Kidney (tissue), 14 donors: ENCODE measurements around the gene MASP1. TPM values are rescaled to one million over a fixed set of nuclear protein-coding genes. Genes with fewer than 3 reads are reported as not detected.
"Not testable (repeated sequence)": the region's sequence is repeated elsewhere in the genome, so short reads cannot be mapped to it uniquely, and the experiment has no call there.

Experiments used
- DNase-seq, 5 donors: peaks; one replicate each; pipeline ENCODE4 v3.0.0-alpha.2; 2013 to 2020
- FAIRE-seq: peaks from 2 replicates; lab custom pipeline; 2012; peaks lifted over from hg19 to GRCh38; lab: Jason Lieb, UNC
- H3K27ac ChIP-seq, 2 donors: one replicate each; pipeline ENCODE4 v1.7.0; 2013; ENCODE audit warnings: low read depth in 2 of 2, low read length in 2 of 2, inconsistent platforms in 1 of 2
- H3K27me3 ChIP-seq: one replicate; pipeline ENCODE4 v1.7.1; 2013; ENCODE audit warnings: low read length, inconsistent platforms; ENCODE audit not compliant: control insufficient read depth, insufficient read depth
- H3K36me3 ChIP-seq, 3 donors: one replicate each; pipeline versions ENCODE4 v1.7.0 to v1.7.1; 2013; ENCODE audit warnings: low read length in 3 of 3, control low read depth in 1 of 3, inconsistent platforms in 1 of 3; ENCODE audit not compliant: insufficient read depth in 3 of 3, control insufficient read depth in 2 of 3
- H3K4me1 ChIP-seq, 3 donors: one replicate each; pipeline versions ENCODE4 v1.7.0 to v1.7.1; 2013; ENCODE audit warnings: low read length in 3 of 3, inconsistent platforms in 1 of 3, low read depth in 1 of 3; ENCODE audit not compliant: control insufficient read depth in 2 of 3, insufficient read depth in 2 of 3
- H3K4me3 ChIP-seq, 3 donors: one replicate each; pipeline versions ENCODE4 v1.7.0 to v1.8.1; 2013; ENCODE audit warnings: low read length in 3 of 3, control low read depth in 1 of 3, inconsistent platforms in 1 of 3
- H3K9ac ChIP-seq, 3 donors: one replicate each; pipeline versions ENCODE4 v1.7.0 to v1.7.1; 2013; ENCODE audit warnings: low read length in 3 of 3, control low read depth in 1 of 3, inconsistent platforms in 1 of 3
- H3K9me3 ChIP-seq, 3 donors: one replicate each; pipeline versions ENCODE4 v1.7.0 to v1.7.1; 2013; ENCODE audit warnings: low read length in 3 of 3, control low read depth in 1 of 3, inconsistent platforms in 1 of 3; ENCODE audit not compliant: control insufficient read depth in 2 of 3, insufficient read depth in 1 of 3
- intact Hi-C: fragments of 100-400 bp; cut with DNase I; formaldehyde crosslinking; loops from one replicate; pipeline ENCODE4 v1.11.1; 2022
- polyA plus RNA-seq: library from polyadenylated mRNA; stranded (reverse); fragments of 350-450 nt; fragmentation: Illumina TruSeq; extraction: RNeasy Lipid Tissue Mini Kit (QIAGEN cat#74804); gene quantifications from one replicate; pipeline ENCODE4 v1.2.3, GENCODE V29; 2014; ENCODE audit warnings: low read depth, low replicate concordance; ENCODE audit not compliant: insufficient read depth
- total RNA-seq: library from RNA; stranded (reverse); fragmentation: NEBNext Ultra II Directional; extraction: Animal tissue kit (Norgen Biotek cat#: 25700); gene quantifications from one replicate; pipeline ENCODE4 v1.2.1, GENCODE V29; 2021
- TF ChIP-seq, protein P1 (sequence below): IDR thresholded peaks from 3 replicates; pipeline ENCODE4 v1.5.1; 2012; ENCODE audit warnings: mild to moderate bottlenecking, moderate library complexity, borderline replicate concordance; ENCODE audit not compliant: insufficient read depth; ENCODE audit errors: extremely low read depth
- donor health status: control.
- donor health status: control.
- donor health status: control.
- donor health status: control.
- donor health status: control.
- donor health status: DM: yes; HTN: yes; CAD: no.
- donor health status: Normal renal cell carcinoma (clear cell type).

The MASP1 gene
- total and polyA plus RNA-seq, 2 donors from 2014 or later = 2.8 to 4.8 TPM

DNA sequence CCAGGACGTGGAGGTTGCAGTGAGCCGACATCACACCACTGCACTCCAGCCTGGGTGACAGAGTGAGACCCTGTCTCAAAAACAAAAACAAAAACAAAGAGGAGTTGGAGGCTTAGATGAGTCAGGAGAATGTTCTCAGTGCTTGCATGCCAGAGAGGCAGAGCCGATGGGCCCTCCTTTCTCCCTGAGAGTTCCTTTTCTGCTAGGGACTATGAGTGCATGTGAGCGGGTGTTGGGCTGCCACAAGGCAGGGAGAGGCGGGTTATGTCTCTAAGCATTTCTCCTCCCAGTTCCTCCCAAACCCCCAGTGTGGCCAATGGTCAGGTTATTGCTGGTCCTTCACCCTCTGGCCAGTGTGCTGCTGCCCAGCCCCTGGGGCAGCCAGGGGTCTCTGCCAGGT lies 49.1 kb downstream of the MASP1 start:
- DNase-seq (no peak), FAIRE-seq (no peak)
- no peak overlapping the region for H3K9ac ChIP-seq
- no peaks in the 10 kb centered on the region for H3K4me1 ChIP-seq
- no peaks in the 10 kb centered on the region for H3K36me3 ChIP-seq
- TF ChIP-seq, protein P1, sequence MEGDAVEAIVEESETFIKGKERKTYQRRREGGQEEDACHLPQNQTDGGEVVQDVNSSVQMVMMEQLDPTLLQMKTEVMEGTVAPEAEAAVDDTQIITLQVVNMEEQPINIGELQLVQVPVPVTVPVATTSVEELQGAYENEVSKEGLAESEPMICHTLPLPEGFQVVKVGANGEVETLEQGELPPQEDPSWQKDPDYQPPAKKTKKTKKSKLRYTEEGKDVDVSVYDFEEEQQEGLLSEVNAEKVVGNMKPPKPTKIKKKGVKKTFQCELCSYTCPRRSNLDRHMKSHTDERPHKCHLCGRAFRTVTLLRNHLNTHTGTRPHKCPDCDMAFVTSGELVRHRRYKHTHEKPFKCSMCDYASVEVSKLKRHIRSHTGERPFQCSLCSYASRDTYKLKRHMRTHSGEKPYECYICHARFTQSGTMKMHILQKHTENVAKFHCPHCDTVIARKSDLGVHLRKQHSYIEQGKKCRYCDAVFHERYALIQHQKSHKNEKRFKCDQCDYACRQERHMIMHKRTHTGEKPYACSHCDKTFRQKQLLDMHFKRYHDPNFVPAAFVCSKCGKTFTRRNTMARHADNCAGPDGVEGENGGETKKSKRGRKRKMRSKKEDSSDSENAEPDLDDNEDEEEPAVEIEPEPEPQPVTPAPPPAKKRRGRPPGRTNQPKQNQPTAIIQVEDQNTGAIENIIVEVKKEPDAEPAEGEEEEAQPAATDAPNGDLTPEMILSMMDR = no peak
- no peak overlapping the region for H3K27ac ChIP-seq
- no peaks in the 10 kb centered on the region for H3K27me3 ChIP-seq
- H3K9me3 ChIP-seq = no peaks in the 10 kb centered on the region
- intact Hi-C loops = no loop called here
- no peak overlapping the region for H3K4me3 ChIP-seq

DNA sequence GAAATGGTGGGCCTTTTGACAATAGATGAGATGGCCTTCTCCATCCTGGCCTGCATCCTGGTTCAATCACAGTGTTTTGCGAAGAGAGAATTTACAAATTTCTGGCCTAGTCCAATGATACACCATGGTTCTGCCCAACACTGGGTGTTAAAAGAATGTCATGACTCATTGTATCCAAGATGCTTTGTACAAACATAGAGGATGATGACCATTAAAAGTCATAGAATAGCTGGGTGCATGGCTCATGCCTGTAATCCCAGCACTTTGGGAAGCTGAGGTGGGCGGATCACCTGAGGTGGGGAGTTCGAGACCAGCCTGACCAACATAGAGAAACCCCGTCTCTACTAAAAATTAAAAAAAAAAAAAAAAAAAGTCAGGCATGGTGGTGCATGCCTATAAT lies 52.7 kb downstream of the MASP1 start:
- H3K4me1 ChIP-seq, FAIRE-seq, H3K27me3 ChIP-seq, H3K9ac ChIP-seq, DNase-seq, H3K36me3 ChIP-seq, H3K9me3 ChIP-seq, intact Hi-C loops, H3K4me3 ChIP-seq, H3K27ac ChIP-seq: not testable (repeated sequence)

DNA sequence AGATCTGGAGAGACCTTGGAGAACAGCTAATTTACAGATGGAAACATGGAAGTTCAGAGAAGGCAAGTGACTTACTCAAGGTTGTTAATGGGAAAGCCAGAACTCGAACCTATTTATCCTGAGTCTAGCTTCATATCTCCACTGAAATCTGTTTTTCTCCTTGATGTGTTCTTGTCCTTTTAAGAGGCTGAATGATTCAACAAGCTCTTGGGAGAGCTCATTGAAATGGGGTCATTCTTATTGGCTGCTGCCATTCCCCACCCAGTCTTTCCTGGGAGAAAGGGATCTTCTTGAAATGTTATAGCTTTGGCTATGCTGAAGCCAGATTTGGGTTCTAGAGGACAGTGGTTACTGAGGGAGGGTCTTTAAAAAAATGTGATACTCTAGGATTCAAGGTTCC lies 53.3 kb downstream of the MASP1 start:
- FAIRE-seq (no peak), DNase-seq (no peak)
- H3K27ac ChIP-seq = no peak overlapping the region

DNA sequence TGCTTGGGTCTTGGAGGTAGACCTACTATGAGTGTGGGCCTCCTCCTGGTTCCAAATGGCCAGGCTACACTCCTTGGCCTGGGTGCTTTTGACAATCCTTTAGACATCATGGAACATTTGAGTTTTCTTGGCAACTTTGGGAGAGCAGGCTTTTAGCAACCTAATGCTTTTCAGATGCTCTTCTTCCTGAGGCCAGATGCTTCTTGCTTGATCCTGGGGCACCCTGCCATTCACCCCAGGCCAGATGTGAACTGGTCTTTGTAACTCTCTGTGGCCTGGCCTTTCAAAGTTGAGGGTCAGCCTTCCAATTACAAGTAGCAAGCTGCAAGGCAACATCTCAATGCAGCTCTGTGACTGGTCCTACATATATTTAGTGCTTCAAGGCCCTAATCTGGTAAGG lies 53.8 kb downstream of the MASP1 start:
- TF ChIP-seq, protein P1 = no peak
- Histone ChIP-seq H3K9me3 (no peaks in the 10 kb centered on the region), H3K4me1 (no peaks in the 10 kb centered on the region), H3K9ac (no peak overlapping the region), H3K4me3 (no peak overlapping the region), H3K36me3 (no peaks in the 10 kb centered on the region), H3K27me3 (no peaks in the 10 kb centered on the region), H3K27ac (no peak overlapping the region)
- DNase-seq = no peak
- intact Hi-C loops = no loop called here
- no peak for FAIRE-seq

More for the DNA sequence above, 53.3 kb downstream of the MASP1 start:
- no peak overlapping the region for H3K9ac ChIP-seq
- intact Hi-C loops = no loop called here
- no peaks in the 10 kb centered on the region for H3K9me3 ChIP-seq
- H3K27me3 ChIP-seq = no peaks in the 10 kb centered on the region
- H3K4me1 ChIP-seq = no peaks in the 10 kb centered on the region
- H3K36me3 ChIP-seq = no peaks in the 10 kb centered on the region
- H3K4me3 ChIP-seq = no peak overlapping the region
- TF ChIP-seq, protein P1 = no peak
